GM19023 (cell line): Measurements from ENCODE around the gene KRTAP9-1.
"Not testable (repeated sequence)": the region's sequence is repeated elsewhere in the genome, so short reads cannot be mapped to it uniquely, and the experiment has no call there.

Experiments
- ATAC-seq: cut with Tn5 transposase; IDR thresholded peaks from one replicate; pipeline ENCODE4 v1.9.1; 2021; ENCODE audit warnings: mild to moderate bottlenecking, moderate library complexity; ENCODE audit not compliant: unreplicated experiment

Gene KRTAP9-1

GRCh38 chr17:41189837-41190318 lies at the start of gene KRTAP9-1:
TSS of gene KRTAP9-1 (plus strand) at chr17:41189887. CDS start at chr17:41189887, 0 bp downstream.
- not testable (repeated sequence) for ATAC-seq

- no peak for ATAC-seq
Observed at GRCh38 chr17:41140360-41141131, 49.1 kb upstream of the KRTAP9-1 start, which contains the start of gene KRTAP4-6. TSS of gene KRTAP4-6 (minus strand) at chr17:41140544. CDS start at chr17:41140487, 57 bp downstream.

- no peak for ATAC-seq
Observed at GRCh38 chr17:41141361-41141760, 48.3 kb upstream of the KRTAP9-1 start.

- ATAC-seq = no peak
Observed at GRCh38 chr17:41144846-41145245, 44.8 kb upstream of the KRTAP9-1 start.

- no peak for ATAC-seq
Observed at GRCh38 chr17:41145261-41145660, 44.4 kb upstream of the KRTAP9-1 start.

GRCh38 chr17:41147531-41148204 lies 42.0 kb upstream of the KRTAP9-1 start:
- ATAC-seq = no peak

- not testable (repeated sequence) for ATAC-seq
Observed at GRCh38 chr17:41148971-41149651, 40.6 kb upstream of the KRTAP9-1 start.

- ATAC-seq = no peak
Observed at GRCh38 chr17:41149652-41149985, 40.1 kb upstream of the KRTAP9-1 start, which contains the start of gene KRTAP4-5. TSS of gene KRTAP4-5 (minus strand) at chr17:41149825. CDS start at chr17:41149767, 58 bp downstream.

GRCh38 chr17:41150026-41150425 lies 39.7 kb upstream of the KRTAP9-1 start:
- no peak for ATAC-seq

- no peak for ATAC-seq
Observed at GRCh38 chr17:41151525-41151924, 38.2 kb upstream of the KRTAP9-1 start.

GRCh38 chr17:41153856-41154255 lies 35.8 kb upstream of the KRTAP9-1 start:
- ATAC-seq = no peak

- not testable (repeated sequence) for ATAC-seq
Observed at GRCh38 chr17:41160190-41160589, 29.5 kb upstream of the KRTAP9-1 start.

GRCh38 chr17:41160648-41161047 lies 29.0 kb upstream of the KRTAP9-1 start, which contains the start of gene KRTAP4-4:
TSS of gene KRTAP4-4 (minus strand) at chr17:41160748. CDS start at chr17:41160691, 57 bp downstream.
- ATAC-seq = no peak

- no peak for ATAC-seq
Observed at GRCh38 chr17:41163828-41164227, 25.9 kb upstream of the KRTAP9-1 start.

- no peak for ATAC-seq
Observed at GRCh38 chr17:41167561-41167960, 22.1 kb upstream of the KRTAP9-1 start.

- ATAC-seq = no peak
Observed at GRCh38 chr17:41168121-41168520, 21.6 kb upstream of the KRTAP9-1 start, which contains the start of gene KRTAP4-3. TSS of gene KRTAP4-3 (minus strand) at chr17:41168221. CDS start at chr17:41168172, 49 bp downstream.

GRCh38 chr17:41171886-41172285 lies 17.8 kb upstream of the KRTAP9-1 start:
- ATAC-seq = no peak

GRCh38 chr17:41176744-41177387 lies 12.8 kb upstream of the KRTAP9-1 start:
- ATAC-seq = no peak

GRCh38 chr17:41177727-41178271 lies 11.9 kb upstream of the KRTAP9-1 start, which contains the start of gene KRTAP4-2:
TSS of gene KRTAP4-2 (minus strand) at chr17:41178221. CDS start at chr17:41178164, 57 bp downstream.
- no peak for ATAC-seq

GRCh38 chr17:41178341-41178740 lies 11.3 kb upstream of the KRTAP9-1 start:
- no peak for ATAC-seq
